GM19023 (cell line): ENCODE data around the gene TERB1.
"Not testable (repeated sequence)": the region's sequence is repeated elsewhere in the genome, so short reads cannot be mapped to it uniquely, and the experiment has no call there.

Experiments used
- ATAC-seq: cut with Tn5 transposase; IDR thresholded peaks from one replicate; pipeline ENCODE4 v1.9.1; 2021; ENCODE audit warnings: mild to moderate bottlenecking, moderate library complexity; ENCODE audit not compliant: unreplicated experiment

The TERB1 gene

GRCh38 chr16:66830422-66831404 is 29.3 kb upstream of the TERB1 start, which contains the start of gene NAE1:
TSS of gene NAE1 (minus strand) at chr16:66830976. CDS start at chr16:66830899, 77 bp downstream.
- peak; percentile 95 for ATAC-seq

DNA sequence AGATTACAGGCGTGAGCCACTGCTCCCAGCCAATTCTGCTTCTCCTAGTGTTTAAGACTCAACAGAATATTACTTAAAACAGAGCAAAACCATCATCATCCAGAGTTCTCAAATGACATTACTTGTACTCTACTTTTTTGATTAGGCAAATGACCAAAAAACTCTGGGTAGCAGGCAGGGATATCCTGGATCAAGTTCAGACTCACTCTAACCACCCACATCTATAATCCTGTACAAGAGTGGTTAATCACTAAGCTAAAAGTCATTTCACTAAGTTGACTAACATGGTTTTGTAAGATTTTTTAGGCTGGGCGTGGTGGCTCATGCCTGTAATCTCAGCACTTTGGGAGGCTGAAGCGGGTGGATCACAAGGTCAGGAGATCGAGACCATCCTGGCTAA is 22.6 kb upstream of the TERB1 start:
- ATAC-seq, result no peak

DNA sequence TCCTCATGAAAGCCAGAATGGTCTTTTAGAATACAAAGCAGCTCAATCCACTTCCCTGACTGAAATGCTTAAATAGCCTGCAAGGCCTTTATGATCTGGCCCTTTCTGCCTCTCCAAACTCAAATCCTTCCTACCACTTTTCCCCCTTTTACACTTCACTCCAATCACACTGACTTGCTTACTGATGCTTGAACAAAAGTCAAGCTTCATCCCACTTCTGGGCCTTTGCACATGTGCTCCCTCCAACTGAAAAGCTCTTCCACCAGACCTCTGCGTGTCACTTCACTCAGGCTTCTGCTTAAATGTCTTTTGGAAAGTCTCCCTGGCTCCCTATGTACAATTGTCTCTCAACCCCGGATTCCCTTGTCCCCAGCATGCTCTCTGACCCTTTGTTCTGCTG is 13.3 kb upstream of the TERB1 start:
- no peak for ATAC-seq

DNA sequence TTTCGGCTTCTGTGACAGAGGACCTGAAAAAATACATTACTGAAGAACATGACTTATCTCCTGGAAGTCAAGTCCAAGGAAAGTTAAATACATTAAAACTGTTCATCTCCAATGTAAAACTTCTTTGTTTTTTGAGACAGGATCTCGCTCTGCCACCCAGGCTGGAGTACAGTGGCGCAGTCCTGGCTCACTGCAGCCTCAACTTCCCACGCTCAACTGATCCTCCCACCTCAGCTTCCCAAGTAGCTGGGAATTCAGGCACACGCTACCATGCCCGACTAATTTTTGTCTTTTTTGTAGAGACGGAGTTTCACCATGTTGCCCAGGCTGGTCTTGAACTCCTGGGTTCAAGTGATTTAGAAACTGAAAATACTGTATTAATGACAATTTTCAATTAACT is 9.7 kb upstream of the TERB1 start:
- no peak for ATAC-seq

DNA sequence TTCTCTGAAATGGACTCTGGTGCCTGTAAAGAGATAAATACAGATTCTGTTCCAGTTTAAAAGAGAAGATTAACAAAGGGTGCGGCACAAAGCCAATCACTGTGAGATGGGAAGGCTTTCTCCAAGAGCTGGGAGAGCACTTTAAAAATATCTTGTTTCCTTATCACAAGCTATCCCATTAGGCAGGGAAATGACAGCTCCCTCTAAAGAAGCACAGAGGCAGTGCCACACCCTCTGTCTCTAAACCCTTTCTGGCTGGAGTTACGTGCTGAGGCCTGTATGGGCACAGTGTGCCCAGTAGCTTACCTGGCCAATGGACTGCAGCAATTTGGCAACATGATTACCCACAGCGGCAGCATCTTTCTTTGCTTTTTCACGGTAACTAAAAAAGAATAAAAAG is 9.0 kb upstream of the TERB1 start:
- ATAC-seq, result no peak

GRCh38 chr16:66809765-66810164 is 8.4 kb upstream of the TERB1 start:
- ATAC-seq, result no peak

DNA sequence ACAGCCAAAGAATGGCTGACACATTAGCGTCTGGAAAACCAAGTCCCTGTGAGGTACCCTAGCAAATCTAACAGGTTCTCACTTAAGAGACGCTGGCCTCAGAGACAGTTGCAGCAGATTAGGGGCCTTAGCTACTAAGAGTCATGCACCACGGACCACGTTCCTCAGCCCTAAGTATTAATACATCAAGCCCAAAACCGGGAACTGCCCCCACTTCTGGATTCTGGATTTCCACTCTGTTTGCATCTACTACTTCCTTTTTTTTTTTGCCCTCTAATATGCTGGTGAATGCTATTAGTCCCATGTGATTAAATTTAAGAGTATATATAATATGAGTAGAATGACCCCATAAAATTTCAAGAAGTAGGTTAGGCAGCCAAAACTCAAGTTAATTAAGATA is 775 bp upstream of the TERB1 start:
- ATAC-seq, result no peak

DNA sequence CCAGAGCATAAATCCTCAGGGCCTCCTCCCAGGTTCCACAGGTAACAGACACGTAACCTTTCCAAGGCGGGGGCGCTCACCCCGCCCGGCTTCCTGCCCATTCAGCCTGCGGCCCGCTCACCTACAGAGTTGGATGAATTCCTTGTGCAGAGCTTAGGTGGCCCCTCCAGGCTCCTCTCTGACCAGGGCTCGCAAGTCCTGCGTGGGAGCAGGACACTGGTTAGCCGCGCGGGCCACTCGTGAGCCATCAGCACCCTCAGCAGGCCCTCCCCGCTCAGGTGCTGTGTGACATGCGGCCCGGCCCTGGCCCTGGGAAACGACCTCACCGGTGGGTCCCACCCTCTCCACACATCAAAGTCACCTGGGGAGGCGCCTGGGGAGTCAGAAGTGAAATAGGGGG is 528 bp downstream of the TERB1 start:
- no peak for ATAC-seq

GRCh38 chr16:66798161-66798560 is 3.2 kb downstream of the TERB1 start:
- no peak for ATAC-seq

- not testable (repeated sequence) for ATAC-seq
These were observed 7.4 kb downstream of the TERB1 start for GRCh38 chr16:66793984-66794383.

GRCh38 chr16:66790130-66790733 is 11.2 kb downstream of the TERB1 start:
- no peak for ATAC-seq

DNA sequence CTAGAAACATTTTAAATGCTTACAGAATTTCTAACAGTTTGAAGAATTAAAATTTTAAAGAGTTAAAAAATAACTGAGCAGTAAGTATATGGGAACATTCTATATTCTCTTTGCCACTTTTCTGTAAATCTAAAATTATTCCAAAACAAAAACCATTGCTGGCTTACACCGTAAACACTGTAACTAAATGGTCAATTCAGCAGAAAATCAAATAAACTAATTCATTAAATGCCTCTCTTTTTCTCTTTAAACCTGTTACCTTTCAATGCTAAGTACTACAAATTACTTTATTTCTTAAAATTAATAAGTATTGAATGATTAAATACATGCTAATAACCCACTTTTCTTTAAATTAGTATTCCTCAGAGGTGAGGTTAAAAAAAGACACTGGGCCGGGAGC is 14.0 kb downstream of the TERB1 start:
- ATAC-seq, result no peak

- no peak for ATAC-seq
These were observed 14.8 kb downstream of the TERB1 start for GRCh38 chr16:66786551-66786950.

- ATAC-seq, result no peak
These were observed 24.9 kb downstream of the TERB1 start for GRCh38 chr16:66776457-66776856.

GRCh38 chr16:66774981-66775380 is 26.4 kb downstream of the TERB1 start:
- ATAC-seq, result no peak

DNA sequence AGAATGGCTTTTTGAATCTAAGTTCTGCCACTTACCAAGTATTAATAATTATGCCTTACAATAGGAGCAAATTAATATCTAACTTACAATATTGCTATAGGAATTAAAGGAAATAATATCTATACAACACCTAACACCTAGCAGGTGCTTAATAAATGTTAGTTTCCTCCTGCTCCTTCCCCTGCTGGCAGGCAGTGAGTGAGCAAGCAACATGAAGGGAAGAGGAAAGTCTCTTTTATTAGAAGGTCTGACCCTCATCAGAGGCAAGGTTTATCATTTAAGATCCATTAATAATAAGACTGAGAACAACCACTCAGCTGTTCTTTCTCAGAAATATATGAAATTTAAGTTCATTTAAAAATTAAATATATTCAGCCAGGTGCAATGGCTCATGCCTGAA is 43.3 kb downstream of the TERB1 start:
- no peak for ATAC-seq

- no peak for ATAC-seq
These were observed 46.6 kb downstream of the TERB1 start for GRCh38 chr16:66754819-66755218.

- no peak for ATAC-seq
These were observed 47.2 kb downstream of the TERB1 start for GRCh38 chr16:66754211-66754610.

DNA sequence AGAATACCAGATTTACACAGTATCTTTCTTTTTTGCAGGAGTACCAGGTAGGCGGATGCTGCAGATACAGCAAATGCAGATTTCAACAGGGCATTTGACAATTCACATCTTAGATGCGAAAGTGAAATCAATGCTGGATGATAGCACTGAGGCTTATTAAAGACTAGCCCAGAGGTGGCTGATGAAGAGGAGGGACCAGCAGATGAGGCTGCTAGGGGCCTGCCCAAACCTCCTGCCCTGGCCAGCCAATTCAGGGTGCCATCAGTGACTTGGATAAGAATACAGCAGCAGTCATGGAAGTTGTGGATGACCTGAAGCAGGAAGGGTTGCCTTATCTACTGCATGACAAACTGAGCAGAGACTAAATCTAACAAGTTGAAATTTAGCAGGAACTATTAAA is 48.4 kb downstream of the TERB1 start:
- ATAC-seq, result no peak

DNA sequence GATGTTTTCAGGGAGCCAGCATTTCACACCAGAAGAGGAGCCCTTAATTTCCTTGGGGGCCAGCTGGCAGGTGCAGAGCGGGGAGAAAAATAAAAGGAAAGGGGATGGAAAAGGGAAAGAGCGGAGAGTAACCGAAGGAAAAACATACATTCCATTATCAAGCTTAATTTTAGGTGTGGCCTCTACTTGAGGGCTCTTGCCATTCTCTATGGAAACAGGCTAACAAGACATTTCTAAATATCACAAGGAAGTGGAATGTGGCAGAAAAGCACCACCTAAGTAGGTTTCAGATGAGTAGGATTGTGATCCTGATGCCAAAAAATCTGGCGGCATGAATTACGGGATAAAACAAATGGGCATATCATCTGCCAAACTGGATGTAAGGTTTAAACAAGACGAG is 49.0 kb downstream of the TERB1 start:
- ATAC-seq, result no peak

DNA sequence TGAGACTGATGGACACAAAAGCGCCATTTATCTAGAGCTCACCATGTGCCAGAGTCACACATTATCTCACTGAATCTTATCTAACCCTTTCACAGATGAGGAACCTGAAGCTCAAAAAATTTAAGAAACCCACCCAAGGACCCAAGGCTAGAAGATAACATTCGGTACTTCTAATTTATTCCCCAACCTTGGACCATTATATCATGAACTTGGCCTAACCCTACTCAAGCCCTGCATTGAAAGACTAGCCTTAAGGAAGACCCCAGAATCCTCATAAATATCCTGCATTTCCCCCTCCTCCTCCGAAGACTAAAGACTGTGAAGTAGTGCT is 49.4 kb downstream of the TERB1 start:
- ATAC-seq, result no peak

DNA sequence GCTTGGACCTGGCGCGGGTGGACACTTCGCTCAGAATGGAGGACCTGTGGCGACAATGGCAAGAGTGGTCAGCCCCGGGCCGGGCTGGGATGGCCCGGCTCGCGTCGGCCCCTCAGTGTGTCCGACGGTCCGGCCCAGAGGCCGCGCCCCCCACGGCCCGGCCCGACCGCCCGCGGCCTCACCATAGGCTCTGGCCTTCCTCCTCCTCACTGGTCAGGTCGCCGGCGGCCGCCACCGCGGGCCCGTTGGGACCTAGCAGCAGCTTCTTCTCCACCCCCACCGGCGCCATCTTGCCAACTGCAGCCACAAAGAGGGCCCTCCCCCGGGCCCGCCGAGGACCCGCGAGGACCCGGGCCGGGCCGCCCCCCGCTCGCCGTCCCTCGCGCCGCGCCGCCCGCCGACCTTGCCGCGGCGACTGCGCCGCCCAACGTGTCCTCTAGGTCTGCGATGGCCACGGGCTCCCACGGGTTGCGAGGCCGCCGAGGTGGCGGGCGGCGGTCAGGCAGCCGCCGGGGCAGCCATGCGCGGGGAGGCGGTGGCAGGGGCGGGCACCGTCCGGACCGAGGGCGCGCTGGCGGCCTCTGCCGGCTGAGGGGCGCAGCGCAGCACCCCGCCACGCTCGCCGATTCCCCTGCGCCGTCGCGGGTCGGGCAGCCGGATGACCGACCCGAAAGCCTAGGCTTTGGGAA is 49.9 kb downstream of the TERB1 start, which contains the start of gene DYNC1LI2:
DYNC1LI2 (minus strand) TSS at position 307 of the 689 bp plus-strand sequence; CDS start at position 289, 18 bp downstream.
- ATAC-seq, result peak; percentile 90
